Tibial artery (tissue), 4 donors: ENCODE data around the gene THTPA.

Source experiments
- DNase-seq, 2 donors: peaks; one replicate each; pipeline ENCODE4 v3.0.0-alpha.2; 2019
- H3K27ac ChIP-seq, 2 donors: fragments of 200-600 bp; sonication (generic) in 1 of 2; 1 replicate in 1 of 2; 2 replicates in 1 of 2; pipeline ENCODE4 v1.5.1; 2018 to 2019; ENCODE audit warnings: mild to moderate bottlenecking in 1 of 2
- H3K27me3 ChIP-seq, 2 donors: fragments of 200-600 bp; sonication (generic) in 1 of 2; one replicate each; pipeline versions ENCODE4 v1.5.1 to v1.6.0; 2016 to 2019
- H3K36me3 ChIP-seq, 3 donors: fragments of 200-600 bp; sonication (generic) in 2 of 3; one replicate each; pipeline ENCODE4 v1.5.1; 2016 to 2019; ENCODE audit warnings: mild to moderate bottlenecking in 2 of 3
- H3K4me1 ChIP-seq, 4 donors: fragments of 200-600 bp; sonication (generic) in 2 of 4; 1 replicate in 3 of 4; 2 replicates in 1 of 4; pipeline ENCODE4 v1.5.1; 2016 to 2019
- H3K4me3 ChIP-seq, 2 donors: fragments of 200-600 bp; sonication (generic) in 1 of 2; 1 replicate in 1 of 2; 2 replicates in 1 of 2; pipeline ENCODE4 v1.5.1; 2018 to 2019; ENCODE audit warnings: mild to moderate bottlenecking in 2 of 2
- H3K9me3 ChIP-seq, 3 donors: fragments of 200-600 bp; sonication (generic) in 1 of 3; one replicate each; pipeline ENCODE4 v1.5.1; 2016 to 2019
- CTCF ChIP-seq, 2 experiments: fragments of 200-600 bp in 1 of 2; fragments of 450-650 bp in 1 of 2; IDR thresholded peaks; one replicate each; pipeline ENCODE4 v1.5.1; 2017 to 2019; ENCODE audit warnings: antibody characterized with exemption in 2 of 2, mild to moderate bottlenecking in 1 of 2, moderate library complexity in 1 of 2
- intact Hi-C: fragments of 100-400 bp; cut with DNase I; formaldehyde crosslinking; loops from one replicate; pipeline ENCODE4 v1.15.0; 2023; ENCODE audit warnings: low total_unique reads

The THTPA gene

GRCh38 chr14:23550812-23551265 lies 5.2 kb upstream of the THTPA start:
- H3K4me1 ChIP-seq, result peaks cover 0 to 26% (median 18%) of the 10 kb centered on the region in 4 donors
- peak overlapping the region; percentile 63 to 74 for H3K4me3 ChIP-seq
- no peaks in the 10 kb centered on the region for H3K27me3 ChIP-seq
- TF ChIP-seq CTCF (IDR thresholded peaks at IDR 0.05), result no peak
- H3K36me3 ChIP-seq, result no peaks in the 10 kb centered on the region
- peak overlapping the region; percentile 55 to 61 for H3K27ac ChIP-seq
- intact Hi-C loops, result loop anchor here (10.0 kb wide), 1 partner anchor 226 kb away; the partner anchor contains the start of gene PABPN1
- no peaks in the 10 kb centered on the region for H3K9me3 ChIP-seq
- DNase-seq, result no peak

DNA sequence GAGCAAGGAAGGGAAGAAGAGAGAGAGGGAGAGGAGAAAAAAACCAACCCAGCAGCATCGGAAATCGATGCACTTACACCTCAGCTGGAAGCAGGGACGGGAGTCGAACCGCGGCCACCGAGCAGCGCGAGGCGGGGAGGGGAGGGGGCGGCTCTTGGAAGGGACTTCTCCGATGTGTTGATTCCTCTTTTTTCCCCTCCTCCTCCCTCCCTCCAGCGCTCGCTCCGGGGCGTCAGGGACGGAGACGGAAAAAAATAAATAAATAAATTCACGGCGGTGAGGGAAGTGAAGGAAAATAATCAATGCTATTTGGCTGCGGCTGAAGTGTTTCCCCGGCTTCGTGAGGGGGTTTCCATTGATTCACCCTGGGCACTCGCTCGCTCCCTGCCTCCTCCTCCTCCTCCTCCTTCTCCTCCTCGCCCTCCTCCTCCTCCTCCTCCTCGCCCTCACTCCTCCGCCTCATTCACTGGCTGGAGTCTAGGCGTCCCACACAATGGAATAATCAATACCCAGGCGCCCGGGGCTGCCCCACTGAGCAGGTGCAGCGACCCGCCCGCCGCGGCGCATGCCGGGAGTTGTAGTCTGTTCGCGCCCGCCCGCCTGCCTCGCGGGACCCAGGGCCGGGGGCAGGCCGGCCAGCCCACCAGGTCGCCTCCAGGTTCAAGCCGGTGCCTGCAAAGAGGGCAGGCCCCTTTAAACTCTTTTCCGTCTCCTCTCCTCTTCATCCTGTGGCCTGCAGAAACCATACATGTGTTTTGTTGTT lies 4.6 kb upstream of the THTPA start, which contains the start of gene ZFHX2:
ZFHX2 (minus strand) TSS at position 500 of the 763 bp plus-strand sequence. CDS start 16,440 bp downstream, outside the sequence.
- Histone ChIP-seq H3K9me3 (no peaks in the 10 kb centered on the region), H3K27me3 (no peaks in the 10 kb centered on the region), H3K4me3 (peak within 1 kb of the TSS; percentile 63 to 74), H3K36me3 (no peaks in the 10 kb centered on the region), H3K27ac (peak within 1 kb of the TSS; percentile 55 to 61), H3K4me1 (peaks cover 0 to 27% (median 19%) of the 10 kb centered on the region in 4 donors)
- intact Hi-C loops, result loop anchor here (10.0 kb wide), 1 partner anchor 227 kb away; the partner anchor contains the start of gene PABPN1
- TF ChIP-seq CTCF (IDR thresholded peaks at IDR 0.05), result no peak
- DNase-seq, result peak; percentile 74 to 79

GRCh38 chr14:23555533-23555881 lies 564 bp upstream of the THTPA start:
- no peak for DNase-seq
- H3K27me3 ChIP-seq, result no peaks in the 10 kb centered on the region
- no peak for TF ChIP-seq CTCF (IDR thresholded peaks at IDR 0.05)
- no peaks in the 10 kb centered on the region for H3K9me3 ChIP-seq
- intact Hi-C loops, result loop anchor here (10.0 kb wide), 1 partner anchor 231 kb away; the partner anchor contains the start of gene PABPN1
- peaks cover 0 to 27% (median 0%) of the 10 kb centered on the region in 3 donors for H3K36me3 ChIP-seq
- peak overlapping the region; percentile 93 to 95 for H3K27ac ChIP-seq
- H3K4me3 ChIP-seq, result peak overlapping the region; percentile 79 to 83
- peaks cover 0 to 44% (median 29%) of the 10 kb centered on the region in 4 donors for H3K4me1 ChIP-seq

DNA sequence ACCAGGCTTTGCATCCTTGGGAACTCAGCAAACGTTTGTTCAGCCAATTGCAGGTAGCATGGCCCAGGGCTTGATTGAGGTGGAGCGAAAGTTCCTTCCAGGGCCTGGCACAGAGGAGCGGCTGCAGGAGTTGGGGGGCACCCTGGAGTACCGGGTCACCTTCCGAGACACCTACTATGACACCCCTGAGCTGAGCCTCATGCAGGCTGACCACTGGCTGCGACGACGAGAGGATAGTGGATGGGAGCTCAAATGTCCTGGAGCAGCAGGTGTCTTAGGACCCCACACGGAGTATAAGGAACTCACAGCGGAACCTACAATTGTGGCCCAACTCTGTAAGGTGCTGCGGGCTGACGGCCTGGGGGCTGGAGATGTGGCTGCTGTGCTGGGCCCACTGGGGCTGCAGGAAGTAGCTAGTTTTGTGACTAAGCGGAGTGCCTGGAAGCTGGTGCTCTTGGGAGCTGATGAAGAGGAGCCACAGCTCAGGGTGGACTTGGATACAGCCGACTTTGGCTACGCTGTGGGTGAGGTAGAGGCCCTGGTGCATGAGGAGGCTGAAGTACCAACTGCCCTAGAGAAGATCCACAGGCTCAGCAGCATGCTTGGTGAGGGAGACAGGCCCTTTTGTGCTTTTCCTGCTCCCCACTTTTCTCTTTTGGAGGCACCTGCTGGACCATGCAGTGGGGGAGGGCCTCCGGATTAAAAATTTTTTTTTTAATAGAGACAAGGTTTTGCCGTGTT lies 799 bp downstream of the THTPA start:
- peak overlapping the region; percentile 93 to 95 for H3K27ac ChIP-seq
- H3K36me3 ChIP-seq, result peaks cover 0 to 36% (median 0%) of the 10 kb centered on the region in 3 donors
- H3K27me3 ChIP-seq, result no peaks in the 10 kb centered on the region
- no peak for DNase-seq
- peak overlapping the region; percentile 79 to 83 for H3K4me3 ChIP-seq
- peaks cover 0 to 31% (median 21%) of the 10 kb centered on the region in 4 donors for H3K4me1 ChIP-seq
- intact Hi-C loops, result loop anchor here (10.0 kb wide), 1 partner anchor 232 kb away; the partner anchor contains the start of gene PABPN1
- TF ChIP-seq CTCF (IDR thresholded peaks at IDR 0.05), result no peak
- H3K9me3 ChIP-seq, result no peaks in the 10 kb centered on the region

DNA sequence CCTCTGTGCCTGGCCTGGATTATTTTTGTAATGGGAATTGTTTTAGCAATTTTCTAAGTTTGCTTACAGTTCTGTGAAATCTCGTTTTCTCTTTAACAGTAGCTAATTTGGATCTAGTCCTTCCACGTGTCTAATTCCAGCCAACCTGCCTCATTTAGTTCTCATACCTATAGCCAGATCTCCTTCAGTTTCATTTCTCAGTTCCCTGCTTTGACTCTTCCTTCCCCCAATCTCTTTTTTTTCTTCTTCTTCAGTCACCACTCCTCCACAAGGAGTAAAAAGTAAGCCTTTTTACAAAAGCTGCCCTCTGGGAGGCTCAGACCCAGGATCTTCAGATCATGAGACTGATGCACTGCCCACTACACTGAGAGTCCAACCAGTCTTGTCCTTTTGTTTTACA lies 1.4 kb downstream of the THTPA start:
- Histone ChIP-seq H3K27ac (peak overlapping the region; percentile 6 to 95), H3K9me3 (no peaks in the 10 kb centered on the region), H3K36me3 (peaks cover 0 to 40% (median 0%) of the 10 kb centered on the region in 3 donors), H3K27me3 (no peaks in the 10 kb centered on the region), H3K4me3 (peak overlapping the region in 1 of 2 donors; percentile 79), H3K4me1 (peaks cover 0 to 29% (median 20%) of the 10 kb centered on the region in 4 donors)
- intact Hi-C loops, result loop anchor here (10.0 kb wide), 1 partner anchor 233 kb away; the partner anchor contains the start of gene PABPN1
- no peak for TF ChIP-seq CTCF (IDR thresholded peaks at IDR 0.05)
- no peak for DNase-seq
